Erythroblast (primary cell): Measurements from ENCODE around the gene PDCD4.

Source experiments
- GATA1 ChIP-seq: IDR thresholded peaks from 2 replicates; pipeline ENCODE4 v1.6.1; 2011; ENCODE audit warnings: low read depth, mild to moderate bottlenecking, control low read depth, low read length, moderate library complexity
- POLR2A ChIP-seq: IDR thresholded peaks from 2 replicates; pipeline ENCODE4 v1.6.1; 2011; ENCODE audit warnings: mild to moderate bottlenecking, low read length

DNA sequence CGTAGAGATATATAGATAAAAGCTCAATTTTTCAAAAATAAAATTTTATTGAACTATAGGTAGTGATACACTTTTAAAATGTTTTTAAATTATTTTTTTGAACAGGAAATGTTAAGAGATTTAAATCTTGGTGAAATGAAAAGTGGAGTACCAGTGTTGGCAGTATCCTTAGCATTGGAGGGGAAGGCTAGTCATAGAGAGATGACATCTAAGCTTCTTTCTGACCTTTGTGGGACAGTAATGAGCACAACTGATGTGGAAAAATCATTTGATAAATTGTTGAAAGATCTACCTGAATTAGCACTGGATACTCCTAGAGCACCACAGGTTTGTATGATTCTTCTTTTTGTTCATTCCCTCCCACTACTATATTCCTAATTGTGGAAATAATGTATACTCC is 15.8 kb downstream of the PDCD4 start:
- TF ChIP-seq POLR2A, result no peak
- TF ChIP-seq GATA1, result no peak
